ENCODE results near the gene SLC36A3.

Gene SLC36A3

GRCh38 chr5:151283120-151283825 lies 20.3 kb downstream of the SLC36A3 start:
- H3K27me3 ChIP-seq (replicated peaks; ENCODE audit: control insufficient read depth, insufficient read depth, low read length), result no peaks in the 10 kb centered on the region
- no peak for DNase-seq (ENCODE audit: extremely low read depth, insufficient read length)
- no peak for TF ChIP-seq CTCF (IDR thresholded peaks at IDR 0.05; ENCODE audit: insufficient read depth, low read length, poor library complexity, severe bottlenecking)
- H3K36me3 ChIP-seq (ENCODE audit: control insufficient read depth, insufficient read depth, low read length), result no peaks in the 10 kb centered on the region
- no peak overlapping the region for H3K4me3 ChIP-seq (replicated peaks; ENCODE audit: low read depth, low read length)

- H3K36me3 ChIP-seq (ENCODE audit: control insufficient read depth, insufficient read depth, low read length), result no peaks in the 10 kb centered on the region
- TF ChIP-seq CTCF (IDR thresholded peaks at IDR 0.05; ENCODE audit: insufficient read depth, low read length, poor library complexity, severe bottlenecking), result no peak
- H3K27me3 ChIP-seq (replicated peaks; ENCODE audit: control insufficient read depth, insufficient read depth, low read length), result no peaks in the 10 kb centered on the region
- DNase-seq (ENCODE audit: extremely low read depth, insufficient read length), result no peak
- H3K4me3 ChIP-seq (replicated peaks; ENCODE audit: low read depth, low read length), result no peak overlapping the region
These were observed 22.4 kb downstream of the SLC36A3 start for GRCh38 chr5:151281001-151281639.

GRCh38 chr5:151280443-151280842 lies 23.1 kb downstream of the SLC36A3 start:
- no peak for TF ChIP-seq CTCF (IDR thresholded peaks at IDR 0.05; ENCODE audit: insufficient read depth, low read length, poor library complexity, severe bottlenecking)
- Histone ChIP-seq H3K4me3 (replicated peaks; ENCODE audit: low read depth, low read length) (no peak overlapping the region), H3K36me3 (ENCODE audit: control insufficient read depth, insufficient read depth, low read length) (no peaks in the 10 kb centered on the region), H3K27me3 (replicated peaks; ENCODE audit: control insufficient read depth, insufficient read depth, low read length) (no peaks in the 10 kb centered on the region)
- DNase-seq (ENCODE audit: extremely low read depth, insufficient read length), result no peak

GRCh38 chr5:151278845-151279244 lies 24.7 kb downstream of the SLC36A3 start:
- Histone ChIP-seq H3K36me3 (ENCODE audit: control insufficient read depth, insufficient read depth, low read length) (no peaks in the 10 kb centered on the region), H3K4me3 (replicated peaks; ENCODE audit: low read depth, low read length) (no peak overlapping the region), H3K27me3 (replicated peaks; ENCODE audit: control insufficient read depth, insufficient read depth, low read length) (no peaks in the 10 kb centered on the region)
- no peak for TF ChIP-seq CTCF (IDR thresholded peaks at IDR 0.05; ENCODE audit: insufficient read depth, low read length, poor library complexity, severe bottlenecking)
- DNase-seq (ENCODE audit: extremely low read depth, insufficient read length), result no peak

GRCh38 chr5:151275803-151276202 lies 27.8 kb downstream of the SLC36A3 start:
- TF ChIP-seq CTCF (IDR thresholded peaks at IDR 0.05; ENCODE audit: insufficient read depth, low read length, poor library complexity, severe bottlenecking), result no peak
- no peak overlapping the region for H3K4me3 ChIP-seq (replicated peaks; ENCODE audit: low read depth, low read length)
- no peaks in the 10 kb centered on the region for H3K36me3 ChIP-seq (ENCODE audit: control insufficient read depth, insufficient read depth, low read length)
- no peak for DNase-seq (ENCODE audit: extremely low read depth, insufficient read length)
- H3K27me3 ChIP-seq (replicated peaks; ENCODE audit: control insufficient read depth, insufficient read depth, low read length), result no peaks in the 10 kb centered on the region

Measured in GM06990 (cell line).